OCI-LY7 (cell line): ENCODE data around the gene CUX1. TPM values are rescaled to one million over a fixed set of nuclear protein-coding genes. Genes with fewer than 3 reads are reported as not detected.

Experiments used
- BruUV-seq: library from RNA; stranded (reverse); fragments of 400-500 nt; replicated peaks from 2 replicates; lab custom pipeline; 2021; lab: Mats Ljungman, UMichigan
- CTCF ChIA-PET: fragments of 300-600 bp; sonication (Branson Sonifier 250); formaldehyde crosslinking; loops from one replicate; lab custom pipeline; 2022; ENCODE audit warnings: antibody characterized with exemption; ENCODE audit not compliant: unreplicated experiment; lab: Charles Lee
- POLR2A ChIA-PET: fragments of 300-600 bp; sonication (Branson Sonifier 250); formaldehyde crosslinking; loops from one replicate; lab custom pipeline; 2022; ENCODE audit warnings: antibody characterized with exemption; lab: Charles Lee
- DNase-seq: peaks from one replicate; pipeline ENCODE4 v3.0.0-alpha.2; 2015; ENCODE audit warnings: low spot score
- H2AFZ ChIP-seq: fragments of 200-600 bp; sonication (generic), shearing (Covaris generic); 2 replicates; pipeline ENCODE4 v1.6.1; 2014; ENCODE audit warnings: mild to moderate bottlenecking, antibody characterized with exemption, low read length, moderate library complexity
- H3K27ac ChIP-seq: fragments of 200-600 bp; sonication (generic); 2 replicates; pipeline ENCODE4 v1.5.1; 2014; ENCODE audit warnings: mixed run types, low read depth, mild to moderate bottlenecking, moderate library complexity, low read length, inconsistent platforms; ENCODE audit not compliant: poor library complexity, severe bottlenecking
- H3K36me3 ChIP-seq: fragments of 200-600 bp; sonication (generic); 2 replicates; pipeline ENCODE4 v1.6.1; 2014; ENCODE audit warnings: mild to moderate bottlenecking, antibody characterized with exemption, low read length, moderate library complexity, mixed read lengths; ENCODE audit not compliant: insufficient read depth
- H3K4me1 ChIP-seq: fragments of 200-600 bp; sonication (generic); 2 replicates; pipeline ENCODE4 v1.5.1; 2014; ENCODE audit warnings: mild to moderate bottlenecking, low read length; ENCODE audit not compliant: insufficient read depth, poor library complexity, severe bottlenecking
- H3K4me2 ChIP-seq: fragments of 200-600 bp; sonication (generic); 2 replicates; pipeline ENCODE4 v1.6.1; 2014; ENCODE audit warnings: mild to moderate bottlenecking, low read length
- H3K4me3 ChIP-seq: fragments of 200-600 bp; sonication (generic); 2 replicates; pipeline ENCODE4 v1.5.1; 2014; ENCODE audit warnings: mild to moderate bottlenecking, low read depth, low read length; ENCODE audit not compliant: poor library complexity, severe bottlenecking
- H3K79me2 ChIP-seq: fragments of 200-600 bp; sonication (generic); 2 replicates; pipeline ENCODE4 v1.6.1; 2016; ENCODE audit warnings: low read depth, mild to moderate bottlenecking, low read length, moderate library complexity, mixed read lengths; ENCODE audit not compliant: insufficient read depth
- H3K9me2 ChIP-seq: fragments of 200-600 bp; sonication (generic); 2 replicates; pipeline ENCODE4 v1.6.1; 2016; ENCODE audit warnings: mild to moderate bottlenecking, low read length, mixed read lengths; ENCODE audit not compliant: insufficient read depth
- H3K9me3 ChIP-seq: fragments of 200-600 bp; sonication (generic); 2 replicates; pipeline ENCODE4 v1.6.1; 2014; ENCODE audit warnings: mild to moderate bottlenecking, mixed run types, low read length, mixed read lengths
- H4K20me1 ChIP-seq: fragments of 200-600 bp; sonication (generic); 2 replicates; pipeline ENCODE4 v1.6.1; 2014; ENCODE audit warnings: mild to moderate bottlenecking, antibody characterized with exemption, low read length, moderate library complexity, mixed read lengths; ENCODE audit not compliant: insufficient read depth
- CTCF ChIP-seq: fragments of 200-600 bp; sonication (generic); conservative IDR thresholded peaks from 2 replicates; pipeline ENCODE4 v1.5.1; 2014; ENCODE audit warnings: mild to moderate bottlenecking, antibody characterized with exemption, low read length, moderate library complexity, mixed read lengths
- EZH2phosphoT487 ChIP-seq: fragments of 200-600 bp; sonication (generic); IDR thresholded peaks from 2 replicates; pipeline ENCODE4 v1.6.1; 2018; ENCODE audit warnings: low read depth, borderline replicate concordance, mild to moderate bottlenecking, mixed run types, antibody characterized with exemption, low read length, moderate library complexity, mixed read lengths
- intact Hi-C: fragments of 100-400 bp; cut with micrococcal nuclease; formaldehyde crosslinking; loops from one replicate; pipeline ENCODE4 v1.10.0; 2022; ENCODE audit not compliant: unreplicated experiment
- total RNA-seq, 2 experiments: library from RNA; depleted of rRNA in 1 of 2; stranded (reverse); fragments of >200 nt in 1 of 2; shearing (Covaris generic) in 1 of 2; gene quantifications; 2 replicates each; pipeline ENCODE4 v1.2.3, GENCODE V29; 2014 to 2022

The CUX1 gene
- total RNA-seq, 2 experiments from 2014 or later, result 143 to 199 TPM

DNA sequence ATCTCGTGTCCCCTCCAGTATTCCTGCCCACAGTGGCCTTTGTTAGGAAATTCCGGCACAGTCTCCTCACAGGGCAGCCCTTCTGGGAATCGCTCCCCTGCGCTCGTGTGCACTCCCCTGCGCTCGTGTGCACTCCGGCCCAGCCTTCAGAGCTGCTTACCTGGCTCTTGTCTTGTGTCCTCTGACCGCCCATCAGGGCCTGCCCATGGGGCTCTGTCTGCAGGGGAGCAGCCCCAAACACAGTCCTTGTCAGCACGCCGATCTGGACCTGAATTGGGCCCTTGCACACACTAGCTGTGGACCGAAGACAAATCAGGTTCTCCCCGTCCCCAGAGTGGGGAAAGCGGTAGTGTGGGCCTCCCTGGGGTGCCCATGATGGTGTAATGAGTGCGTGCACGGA is 179.4 kb downstream of the CUX1 start:
- TF ChIP-seq CTCF (no peak), EZH2phosphoT487 (no peak)
- H4K20me1 ChIP-seq, result 0 out of 2 replicates have a peak, but pooled peaks cover 8% of the 10 kb centered on the region
- no peak overlapping the region for H2AFZ ChIP-seq
- BruUV-seq, result no TSS peak
- no peak overlapping the region for H3K4me2 ChIP-seq
- peak overlapping the region; percentile 97 for H3K27ac ChIP-seq
- ChIA-PET CTCF (no interaction called here), POLR2A (no interaction called here)
- H3K79me2 ChIP-seq, result peaks cover 99% of the 10 kb centered on the region
- intact Hi-C loops, result no loop called here
- no peaks in the 10 kb centered on the region for H3K9me3 ChIP-seq
- no peak for DNase-seq
- no peak overlapping the region for H3K4me3 ChIP-seq
- peaks cover 97% of the 10 kb centered on the region for H3K4me1 ChIP-seq
- H3K9me2 ChIP-seq, result no peaks in the 10 kb centered on the region
- H3K36me3 ChIP-seq, result peaks cover 59% of the 10 kb centered on the region; the same call in 1 of the 2 replicates

DNA sequence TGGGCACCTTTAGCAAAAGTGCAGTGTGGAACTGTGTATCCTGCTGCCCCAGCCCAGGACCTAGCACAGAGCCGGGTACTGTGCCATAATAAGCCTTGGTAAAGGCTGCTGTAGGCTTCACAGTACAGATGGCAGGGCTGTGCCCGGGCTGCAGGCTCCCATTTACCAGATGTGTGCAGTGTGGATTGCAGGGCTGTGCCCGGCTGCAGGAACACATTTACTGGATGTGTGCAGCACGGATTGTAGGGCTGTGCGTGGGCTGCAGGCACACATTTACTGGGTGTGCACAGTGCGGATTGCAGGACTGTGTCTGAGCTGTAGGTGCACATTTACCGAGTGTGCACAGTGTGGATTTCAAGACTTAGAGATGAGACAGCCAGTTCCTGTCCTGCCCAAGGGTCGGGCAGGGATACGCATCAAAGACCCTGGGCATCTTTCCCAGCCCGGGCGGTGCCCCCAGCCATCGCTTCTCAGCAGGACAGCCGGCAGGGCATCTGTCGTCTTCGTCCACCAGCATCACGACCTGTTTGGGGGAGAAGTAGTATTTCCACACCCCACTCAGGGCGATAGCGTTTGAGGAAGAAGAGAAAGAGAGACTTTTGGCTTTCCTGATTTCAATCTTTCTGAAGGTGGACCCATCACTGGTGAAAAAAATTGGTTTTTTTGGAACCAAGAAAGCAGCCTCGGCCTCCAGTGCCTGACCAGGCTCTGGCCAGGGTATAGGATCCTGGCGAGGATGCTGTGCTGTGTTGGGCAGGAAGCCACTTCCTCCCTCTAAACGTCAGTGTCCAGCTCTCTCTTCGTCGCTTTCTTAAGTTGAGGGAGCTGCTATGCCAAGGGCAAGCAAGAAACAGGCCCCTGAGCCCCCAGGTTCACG is 180.8 kb downstream of the CUX1 start:
- peak overlapping the region; percentile 97 for H3K27ac ChIP-seq
- H3K9me3 ChIP-seq, result no peaks in the 10 kb centered on the region
- H3K4me1 ChIP-seq, result peaks cover 90% of the 10 kb centered on the region
- H3K4me2 ChIP-seq, result peak overlapping the region; percentile 45
- H3K9me2 ChIP-seq, result no peaks in the 10 kb centered on the region
- DNase-seq, result no peak
- intact Hi-C loops, result no loop called here
- TF ChIP-seq EZH2phosphoT487 (no peak), CTCF (no peak)
- H2AFZ ChIP-seq, result no peak overlapping the region
- no TSS peak for BruUV-seq
- POLR2A ChIA-PET, result interaction anchor here (0.6 to 0.9 kb wide), 3 partner anchors 27 to 145 kb away, joined by 3 to 4 read pairs (median 3); no protein-coding TSS in a partner anchor
- no peak overlapping the region for H3K4me3 ChIP-seq
- H3K79me2 ChIP-seq, result peaks cover 96% of the 10 kb centered on the region
- 0 out of 2 replicates have a peak, but pooled peaks cover 8% of the 10 kb centered on the region for H4K20me1 ChIP-seq
- CTCF ChIA-PET, result no interaction called here
- peaks cover 64% of the 10 kb centered on the region; the same call in 1 of the 2 replicates for H3K36me3 ChIP-seq

GRCh38 chr7:101998906-101999240 is 181.4 kb downstream of the CUX1 start:
- Histone ChIP-seq H3K9me3 (no peaks in the 10 kb centered on the region), H3K27ac (peak overlapping the region; percentile 97), H2AFZ (no peak overlapping the region), H3K4me3 (no peak overlapping the region), H3K36me3 (peaks cover 68% of the 10 kb centered on the region; the same call in 1 of the 2 replicates), H3K4me1 (peaks cover 84% of the 10 kb centered on the region), H4K20me1 (0 out of 2 replicates have a peak, but pooled peaks cover 8% of the 10 kb centered on the region), H3K79me2 (peaks cover 96% of the 10 kb centered on the region), H3K4me2 (peak overlapping the region; percentile 45), H3K9me2 (no peaks in the 10 kb centered on the region)
- peak; percentile 51 for DNase-seq
- ChIA-PET CTCF (interaction anchor here (0.8 kb wide), 1 partner anchor 17 kb away, joined by 3 read pairs; no protein-coding TSS in a partner anchor), POLR2A (interaction anchor here (0.9 kb wide), 1 partner anchor 57 kb away, joined by 4 read pairs; no protein-coding TSS in a partner anchor)
- intact Hi-C loops, result no loop called here
- TF ChIP-seq EZH2phosphoT487 (no peak), CTCF (no peak)
- BruUV-seq, result no TSS peak
